Measurements from ENCODE around the gene MZB1. TPM values are rescaled to one million over a fixed set of nuclear protein-coding genes. Genes with fewer than 3 reads are reported as not detected.

Gene MZB1
- total RNA-seq, 1 donor from 2014 or later: 7.8 TPM

DNA sequence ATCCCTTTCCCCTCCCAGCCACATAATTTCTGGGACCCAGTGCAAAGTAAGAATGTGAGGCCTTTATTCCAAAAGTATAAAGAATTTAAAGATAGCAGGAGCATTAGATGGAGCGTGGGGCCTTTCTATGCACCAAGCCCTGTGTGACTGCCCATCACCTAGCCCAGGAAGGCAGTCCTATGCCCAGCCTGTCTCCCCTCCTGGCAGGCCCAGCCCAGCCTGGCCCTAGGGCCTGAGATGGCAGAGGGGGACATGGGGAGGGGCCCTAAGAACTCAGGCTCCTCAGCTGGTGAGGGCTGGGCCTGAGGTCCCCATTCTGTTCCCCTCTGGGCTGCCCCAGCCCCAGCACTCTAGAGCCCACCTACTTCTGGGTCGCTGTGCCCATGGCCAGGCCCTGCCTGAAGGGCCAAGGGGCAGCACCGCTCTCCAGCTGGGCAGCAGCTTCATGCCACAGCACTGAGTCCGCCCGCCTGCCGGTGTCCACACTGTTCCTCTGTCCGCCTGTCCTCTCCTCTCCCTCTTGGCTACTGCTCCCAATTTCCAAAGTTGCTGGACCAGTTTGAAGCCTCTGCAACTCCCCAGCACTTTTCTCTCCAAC lies 5.6 kb downstream of the MZB1 start:
- ATAC-seq (no peak), DNase-seq (no peak)
- intact Hi-C loops (cut with DNase I): no loop called here
- Histone ChIP-seq H3K36me3 (no peaks in the 10 kb centered on the region), H3K4me3 (no peak overlapping the region), H3K4me1 (peaks cover 18% of the 10 kb centered on the region), H3K27me3 (ENCODE audit: low read depth) (no peaks in the 10 kb centered on the region), H3K9me3 (no peaks in the 10 kb centered on the region), H3K27ac (peak overlapping the region; percentile 80)
- TF ChIP-seq, protein P1, sequence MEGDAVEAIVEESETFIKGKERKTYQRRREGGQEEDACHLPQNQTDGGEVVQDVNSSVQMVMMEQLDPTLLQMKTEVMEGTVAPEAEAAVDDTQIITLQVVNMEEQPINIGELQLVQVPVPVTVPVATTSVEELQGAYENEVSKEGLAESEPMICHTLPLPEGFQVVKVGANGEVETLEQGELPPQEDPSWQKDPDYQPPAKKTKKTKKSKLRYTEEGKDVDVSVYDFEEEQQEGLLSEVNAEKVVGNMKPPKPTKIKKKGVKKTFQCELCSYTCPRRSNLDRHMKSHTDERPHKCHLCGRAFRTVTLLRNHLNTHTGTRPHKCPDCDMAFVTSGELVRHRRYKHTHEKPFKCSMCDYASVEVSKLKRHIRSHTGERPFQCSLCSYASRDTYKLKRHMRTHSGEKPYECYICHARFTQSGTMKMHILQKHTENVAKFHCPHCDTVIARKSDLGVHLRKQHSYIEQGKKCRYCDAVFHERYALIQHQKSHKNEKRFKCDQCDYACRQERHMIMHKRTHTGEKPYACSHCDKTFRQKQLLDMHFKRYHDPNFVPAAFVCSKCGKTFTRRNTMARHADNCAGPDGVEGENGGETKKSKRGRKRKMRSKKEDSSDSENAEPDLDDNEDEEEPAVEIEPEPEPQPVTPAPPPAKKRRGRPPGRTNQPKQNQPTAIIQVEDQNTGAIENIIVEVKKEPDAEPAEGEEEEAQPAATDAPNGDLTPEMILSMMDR (IDR thresholded peaks at IDR 0.05): no peak

DNA sequence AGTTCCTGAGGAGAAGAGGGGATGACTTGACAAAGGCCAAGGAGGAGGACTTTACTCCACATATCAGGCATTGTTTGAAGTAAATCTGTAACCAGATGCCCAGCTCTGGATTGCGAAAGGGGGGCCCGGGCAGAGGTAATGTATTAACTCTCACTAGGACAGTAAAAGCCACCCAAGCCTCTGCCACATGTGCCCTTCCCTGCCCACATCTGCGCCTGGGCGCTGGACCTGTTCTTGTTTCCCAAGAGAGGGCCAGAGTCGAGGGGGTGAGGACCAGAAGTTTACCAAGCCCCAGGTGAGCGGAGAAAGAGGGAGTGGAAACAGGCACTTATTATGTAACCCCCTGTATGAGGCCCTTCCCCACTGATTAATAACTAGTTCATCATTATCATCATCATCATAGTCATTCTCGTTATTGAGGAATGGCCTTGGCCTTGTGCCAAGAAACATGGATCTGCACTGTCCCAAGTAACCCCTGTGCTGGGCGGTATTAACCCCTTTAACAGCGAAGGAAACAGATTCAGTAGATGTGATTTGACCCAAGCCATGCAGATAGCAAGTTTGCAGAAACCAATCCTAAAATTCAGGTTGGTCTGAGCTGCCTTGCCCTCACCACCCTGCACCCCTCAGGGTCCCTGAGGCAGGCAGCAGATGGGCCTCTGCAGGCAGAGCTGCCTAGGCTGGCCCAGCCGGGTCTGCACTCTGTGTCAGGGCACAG lies 6.3 kb downstream of the MZB1 start, which contains the start of gene SLC23A1:
Gene SLC23A1, minus strand, starts transcription at position 23 of the 718 bp plus-strand sequence. CDS start 44 bp downstream, outside the sequence.
- Histone ChIP-seq H3K4me3 (no peak within 1 kb of the TSS), H3K27me3 (ENCODE audit: low read depth) (no peaks in the 10 kb centered on the region), H3K4me1 (peaks cover 17% of the 10 kb centered on the region), H3K9me3 (no peaks in the 10 kb centered on the region), H3K36me3 (no peaks in the 10 kb centered on the region), H3K27ac (no peak within 1 kb of the TSS)
- no peak for DNase-seq
- ATAC-seq: no peak
- TF ChIP-seq, protein P1 (IDR thresholded peaks at IDR 0.05): no peak
- intact Hi-C loops (cut with DNase I): no loop called here

- Histone ChIP-seq H3K4me3 (no peak overlapping the region), H3K27ac (no peak overlapping the region), H3K27me3 (ENCODE audit: low read depth) (no peaks in the 10 kb centered on the region), H3K9me3 (no peaks in the 10 kb centered on the region), H3K4me1 (peaks cover 11% of the 10 kb centered on the region), H3K36me3 (no peaks in the 10 kb centered on the region)
- TF ChIP-seq, protein P1 (IDR thresholded peaks at IDR 0.05): no peak
- ATAC-seq (no peak), DNase-seq (no peak)
- intact Hi-C loops (cut with DNase I): no loop called here
Measured at GRCh38 chr5:139382807-139383206, 6.9 kb downstream of the MZB1 start.

DNA sequence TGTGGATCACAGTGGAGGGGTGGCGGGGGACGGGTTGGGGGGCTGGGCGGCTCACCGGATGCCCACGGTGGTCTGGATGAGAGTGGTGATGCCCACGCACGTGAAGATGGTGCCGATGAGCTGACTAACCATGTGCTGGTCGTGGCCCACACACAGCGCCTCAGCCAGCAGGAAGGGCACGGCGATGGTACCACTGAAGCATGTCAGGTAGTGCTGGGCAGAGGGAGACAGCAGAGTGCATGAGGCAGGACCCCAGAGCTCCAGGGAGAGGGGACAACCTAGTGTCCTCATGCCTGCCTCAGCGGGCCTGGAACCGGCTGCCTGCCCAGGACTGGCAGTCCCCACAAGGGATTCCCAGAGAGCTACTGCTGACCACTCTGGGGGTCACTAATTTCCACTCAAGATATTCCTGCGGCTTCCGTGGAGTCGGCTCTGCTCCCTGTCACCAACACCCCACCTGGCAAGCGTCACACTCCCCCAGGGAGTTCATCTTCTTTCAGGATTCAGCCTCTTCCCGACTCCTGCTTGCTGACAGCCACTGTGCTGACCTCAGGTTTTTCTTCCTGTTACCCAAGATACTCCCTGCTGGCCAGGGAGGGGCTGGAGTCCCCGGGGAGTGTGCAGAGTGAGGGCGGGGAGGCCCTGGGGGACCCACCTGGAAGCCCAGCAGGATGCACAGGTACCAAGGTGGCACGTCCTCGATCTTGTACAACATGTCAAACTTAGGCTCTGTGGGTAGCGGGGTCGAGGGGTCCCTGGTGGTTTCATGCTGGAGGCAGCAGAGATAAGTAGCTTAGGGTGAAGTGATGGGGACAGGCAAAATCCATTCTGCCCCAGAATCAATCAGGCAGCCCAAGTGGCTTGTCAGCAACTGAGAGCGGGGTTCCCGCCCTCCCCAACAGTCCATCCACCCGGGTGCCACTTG lies 7.6 kb downstream of the MZB1 start:
- DNase-seq (no peak), ATAC-seq (no peak)
- intact Hi-C loops (cut with DNase I): no loop called here
- no peaks in the 10 kb centered on the region for H3K9me3 ChIP-seq
- no peak overlapping the region for H3K27ac ChIP-seq
- H3K4me1 ChIP-seq: peaks cover 7% of the 10 kb centered on the region
- no peaks in the 10 kb centered on the region for H3K36me3 ChIP-seq
- H3K4me3 ChIP-seq: no peak overlapping the region
- TF ChIP-seq, protein P1 (IDR thresholded peaks at IDR 0.05): no peak
- H3K27me3 ChIP-seq (ENCODE audit: low read depth): no peaks in the 10 kb centered on the region

GRCh38 chr5:139379626-139380449 lies 9.9 kb downstream of the MZB1 start:
- DNase-seq: no peak
- no peak overlapping the region for H3K4me3 ChIP-seq
- TF ChIP-seq, protein P1 (IDR thresholded peaks at IDR 0.05): no peak
- intact Hi-C loops (cut with DNase I): no loop called here
- H3K27ac ChIP-seq: no peak overlapping the region
- H3K4me1 ChIP-seq: peaks cover 3% of the 10 kb centered on the region
- H3K9me3 ChIP-seq: no peaks in the 10 kb centered on the region
- no peaks in the 10 kb centered on the region for H3K27me3 ChIP-seq (ENCODE audit: low read depth)
- peaks cover 3% of the 10 kb centered on the region for H3K36me3 ChIP-seq
- no peak for ATAC-seq
